PC-3 (cell line): ENCODE measurements around the gene TRPT1. TPM values are rescaled to one million over a fixed set of nuclear protein-coding genes. Genes with fewer than 3 reads are reported as not detected.

ENCODE experiments used
- ATAC-seq: fragments of 200-7000 bp; cut with Tn5 transposase; 2 replicates; pipeline ENCODE4 v1.9.1; 2020; ENCODE audit warnings: mild to moderate bottlenecking, moderate library complexity
- BruUV-seq: library from RNA; stranded (reverse); fragments of 400-500 nt; replicated peaks from 2 replicates; lab custom pipeline; 2021; lab: Mats Ljungman, UMichigan
- CTCF ChIA-PET: fragments of 300-600 bp; sonication (Branson Sonifier 250); formaldehyde crosslinking; loops from one replicate; lab custom pipeline; 2022; ENCODE audit warnings: antibody characterized with exemption; lab: Charles Lee
- POLR2A ChIA-PET: fragments of 300-600 bp; sonication (Branson Sonifier 250); formaldehyde crosslinking; loops from one replicate; lab custom pipeline; 2022; ENCODE audit warnings: antibody characterized with exemption; ENCODE audit not compliant: unreplicated experiment; lab: Charles Lee
- DNase-seq: peaks from one replicate; pipeline ENCODE4 v3.0.0-alpha.2; 2015
- H2AFZ ChIP-seq: fragments of 300-600 bp; sonication (generic); 2 replicates; pipeline ENCODE4 v1.6.0; 2016; ENCODE audit warnings: antibody characterized with exemption, low read length
- H3F3A ChIP-seq: fragments of 300-600 bp; sonication (generic); one replicate; pipeline ENCODE4 v1.6.0; 2017; ENCODE audit warnings: antibody characterized with exemption, low read length, control low read depth, mild to moderate bottlenecking; ENCODE audit not compliant: unreplicated experiment
- H3K27ac ChIP-seq: fragments of 300-600 bp; sonication (generic); 2 replicates; pipeline ENCODE4 v1.5.1; 2016; ENCODE audit warnings: mild to moderate bottlenecking, low read length
- H3K27me3 ChIP-seq: fragments of 300-600 bp; sonication (generic); 2 replicates; pipeline ENCODE4 v1.6.1; 2016; ENCODE audit warnings: low read length, mixed read lengths
- H3K36me3 ChIP-seq: fragments of 300-600 bp; sonication (generic); 2 replicates; pipeline ENCODE4 v1.6.1; 2016; ENCODE audit warnings: low read depth, mixed run types, low read length, mixed read lengths
- H3K4me1 ChIP-seq: fragments of 300-600 bp; sonication (generic); 2 replicates; pipeline ENCODE4 v1.5.1; 2016; ENCODE audit warnings: low read length; ENCODE audit not compliant: insufficient read depth
- H3K4me2 ChIP-seq: fragments of 300-600 bp; sonication (generic); 2 replicates; pipeline ENCODE4 v1.6.0; 2016; ENCODE audit warnings: low read length
- H3K4me3 ChIP-seq: fragments of 300-600 bp; sonication (generic); 2 replicates; pipeline ENCODE4 v1.5.1; 2016; ENCODE audit warnings: mild to moderate bottlenecking, low read length, mixed read lengths
- H3K79me2 ChIP-seq: fragments of 300-600 bp; sonication (generic); 2 replicates; pipeline ENCODE4 v1.6.1; 2017; ENCODE audit warnings: low read length, mixed read lengths
- H3K9ac ChIP-seq: fragments of 300-600 bp; sonication (generic); 2 replicates; pipeline ENCODE4 v1.6.0; 2016; ENCODE audit warnings: mild to moderate bottlenecking, low read length
- H3K9me2 ChIP-seq: fragments of 300-600 bp; sonication (generic); replicated peaks from 2 replicates; pipeline ENCODE4 v1.6.1; 2016; ENCODE audit warnings: mixed run types, low read length, mixed read lengths
- H3K9me3 ChIP-seq: fragments of 300-600 bp; sonication (generic); 2 replicates; pipeline ENCODE4 v1.6.1; 2016; ENCODE audit warnings: low read length, mixed read lengths
- H4K20me1 ChIP-seq: fragments of 300-600 bp; sonication (generic); 2 replicates; pipeline ENCODE4 v1.6.1; 2016; ENCODE audit warnings: low read length, mixed read lengths
- EZH2 ChIP-seq: fragments of 300-600 bp; sonication (generic); IDR thresholded peaks from one replicate; pipeline ENCODE4 v1.6.1; 2017; ENCODE audit warnings: antibody characterized with exemption, mild to moderate bottlenecking, low read length; ENCODE audit not compliant: unreplicated experiment
- EZH2phosphoT487 ChIP-seq: fragments of 300-600 bp; sonication (generic); IDR thresholded peaks from 2 replicates; pipeline ENCODE4 v1.6.1; 2018; ENCODE audit warnings: mild to moderate bottlenecking, antibody characterized with exemption, low read length, borderline replicate concordance
- intact Hi-C: fragments of 100-400 bp; cut with micrococcal nuclease; formaldehyde crosslinking; loops from 2 replicates; pipeline ENCODE4 v1.9.0; 2023
- total RNA-seq: library from RNA; depleted of rRNA; stranded (reverse); fragments of >200 nt; gene quantifications from 2 replicates; pipeline ENCODE4 v1.2.3, GENCODE V29; 2014
- TF ChIP-seq, protein P1 (sequence below): fragments of 300-600 bp; sonication (generic); conservative IDR thresholded peaks from 2 replicates; pipeline ENCODE4 v1.5.1; 2017; ENCODE audit warnings: antibody characterized with exemption, low read depth, mild to moderate bottlenecking, low read length

TRPT1 gene
- total RNA-seq, 1 experiment from 2014 or later: 57.7 TPM

GRCh38 chr11:64232967-64233315 is 7.0 kb upstream of the TRPT1 start:
- CTCF ChIA-PET: interaction anchor here (0.7 kb wide), 1 partner anchor 85 kb away, joined by 4 read pairs; the partner anchor contains the start of gene PRDX5
- no peak overlapping the region for H3K27ac ChIP-seq
- H3K4me2 ChIP-seq: no peak overlapping the region
- intact Hi-C loops: loop anchor here (5.0 kb wide), 1 partner anchor 46 kb away; the partner anchor contains the start of gene STIP1
- H3K9ac ChIP-seq: no peak overlapping the region
- DNase-seq: no peak
- H3K9me2 ChIP-seq: no peaks in the 10 kb centered on the region
- no peak for ATAC-seq
- no peak overlapping the region for H3K4me3 ChIP-seq
- TF ChIP-seq, protein P1, sequence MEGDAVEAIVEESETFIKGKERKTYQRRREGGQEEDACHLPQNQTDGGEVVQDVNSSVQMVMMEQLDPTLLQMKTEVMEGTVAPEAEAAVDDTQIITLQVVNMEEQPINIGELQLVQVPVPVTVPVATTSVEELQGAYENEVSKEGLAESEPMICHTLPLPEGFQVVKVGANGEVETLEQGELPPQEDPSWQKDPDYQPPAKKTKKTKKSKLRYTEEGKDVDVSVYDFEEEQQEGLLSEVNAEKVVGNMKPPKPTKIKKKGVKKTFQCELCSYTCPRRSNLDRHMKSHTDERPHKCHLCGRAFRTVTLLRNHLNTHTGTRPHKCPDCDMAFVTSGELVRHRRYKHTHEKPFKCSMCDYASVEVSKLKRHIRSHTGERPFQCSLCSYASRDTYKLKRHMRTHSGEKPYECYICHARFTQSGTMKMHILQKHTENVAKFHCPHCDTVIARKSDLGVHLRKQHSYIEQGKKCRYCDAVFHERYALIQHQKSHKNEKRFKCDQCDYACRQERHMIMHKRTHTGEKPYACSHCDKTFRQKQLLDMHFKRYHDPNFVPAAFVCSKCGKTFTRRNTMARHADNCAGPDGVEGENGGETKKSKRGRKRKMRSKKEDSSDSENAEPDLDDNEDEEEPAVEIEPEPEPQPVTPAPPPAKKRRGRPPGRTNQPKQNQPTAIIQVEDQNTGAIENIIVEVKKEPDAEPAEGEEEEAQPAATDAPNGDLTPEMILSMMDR: no peak
- TF ChIP-seq EZH2phosphoT487 (no peak), EZH2 (no peak)
- H3K4me1 ChIP-seq: peaks cover 39% of the 10 kb centered on the region
- H3K79me2 ChIP-seq: peaks cover 11% of the 10 kb centered on the region; the same call in 1 of the 2 replicates
- no peaks in the 10 kb centered on the region for H3F3A ChIP-seq
- H3K9me3 ChIP-seq: no peaks in the 10 kb centered on the region
- no TSS peak for BruUV-seq
- no peaks in the 10 kb centered on the region; the same call in 1 of the 2 replicates for H3K36me3 ChIP-seq
- H4K20me1 ChIP-seq: no peaks in the 10 kb centered on the region
- H3K27me3 ChIP-seq: no peaks in the 10 kb centered on the region
- POLR2A ChIA-PET: no interaction called here
- H2AFZ ChIP-seq: no peak overlapping the region

DNA sequence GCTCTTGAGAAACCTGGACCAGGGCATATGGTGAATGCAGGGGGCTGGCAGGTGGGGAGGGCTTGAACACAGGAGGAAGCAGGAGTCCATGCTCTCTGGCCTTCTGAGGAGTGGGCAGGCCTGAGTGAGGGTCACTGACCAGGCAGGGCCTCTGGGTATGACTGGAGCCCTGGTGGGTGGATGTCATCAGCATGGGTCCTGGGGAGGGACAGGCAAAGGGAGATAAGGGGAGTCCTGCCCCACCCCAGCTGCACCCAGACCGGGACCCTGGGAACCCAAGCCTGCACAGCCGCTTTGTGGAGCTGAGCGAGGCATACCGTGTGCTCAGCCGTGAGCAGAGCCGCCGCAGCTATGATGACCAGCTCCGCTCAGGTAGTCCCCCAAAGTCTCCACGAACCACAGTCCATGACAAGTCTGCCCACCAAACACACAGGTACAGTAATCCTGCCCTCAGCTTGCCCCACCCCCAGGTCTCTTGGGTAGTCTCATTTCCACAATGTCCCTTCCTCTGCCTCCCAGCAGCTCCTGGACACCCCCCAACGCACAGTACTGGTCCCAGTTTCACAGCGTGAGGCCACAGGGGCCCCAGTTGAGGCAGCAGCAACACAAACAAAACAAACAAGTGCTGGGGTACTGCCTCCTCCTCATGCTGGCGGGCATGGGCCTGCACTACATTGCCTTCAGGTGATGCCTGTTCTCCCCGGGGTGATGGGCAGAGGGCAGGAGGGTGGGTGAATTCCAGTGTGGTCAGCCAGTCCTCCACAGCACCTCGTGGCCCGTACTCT is 6.4 kb upstream of the TRPT1 start:
- Histone ChIP-seq H3K36me3 (no peaks in the 10 kb centered on the region), H3K4me1 (peaks cover 38% of the 10 kb centered on the region), H3K9me2 (no peaks in the 10 kb centered on the region), H3K27ac (no peak overlapping the region), H3K4me3 (no peak overlapping the region), H3K9ac (no peak overlapping the region), H3K79me2 (peaks cover 15% of the 10 kb centered on the region), H4K20me1 (no peaks in the 10 kb centered on the region), H2AFZ (no peak overlapping the region), H3K4me2 (no peak overlapping the region), H3K9me3 (no peaks in the 10 kb centered on the region), H3K27me3 (no peaks in the 10 kb centered on the region), H3F3A (no peaks in the 10 kb centered on the region)
- BruUV-seq: no TSS peak
- ATAC-seq (no peak), DNase-seq (no peak)
- POLR2A ChIA-PET: no interaction called here
- TF ChIP-seq EZH2phosphoT487: no peak
- TF ChIP-seq EZH2: no peak
- TF ChIP-seq, protein P1: no peak
- intact Hi-C loops: loop anchor here (5.0 kb wide), 1 partner anchor 45 kb away; the partner anchor contains the start of gene STIP1
- CTCF ChIA-PET: interaction anchor here (0.7 kb wide), 1 partner anchor 85 kb away, joined by 4 read pairs; the partner anchor contains the start of gene PRDX5

GRCh38 chr11:64231546-64231945 is 5.6 kb upstream of the TRPT1 start:
- Histone ChIP-seq H3K9me2 (no peaks in the 10 kb centered on the region), H3K36me3 (no peaks in the 10 kb centered on the region), H3K27ac (no peak overlapping the region), H4K20me1 (no peaks in the 10 kb centered on the region), H2AFZ (no peak overlapping the region), H3K4me3 (no peak overlapping the region), H3K27me3 (no peaks in the 10 kb centered on the region), H3F3A (no peaks in the 10 kb centered on the region), H3K4me2 (no peak overlapping the region), H3K79me2 (peaks cover 23% of the 10 kb centered on the region), H3K9ac (no peak overlapping the region), H3K4me1 (peaks cover 39% of the 10 kb centered on the region), H3K9me3 (no peaks in the 10 kb centered on the region)
- POLR2A ChIA-PET: no interaction called here
- TF ChIP-seq EZH2phosphoT487 (no peak), EZH2 (no peak)
- TF ChIP-seq, protein P1: no peak
- intact Hi-C loops: loop anchor here (5.0 kb wide), 1 partner anchor 44 kb away; the partner anchor contains the start of gene STIP1
- BruUV-seq: no TSS peak
- CTCF ChIA-PET: no interaction called here
- ATAC-seq: no peak
- DNase-seq: no peak
